ENCODE measurements around the gene FAM3B.

FAM3B gene

GRCh38 chr21:41369105-41369919, 52.7 kb downstream of the FAM3B start:
- H3K4me3 ChIP-seq (replicated peaks in 1 of 2; ENCODE audit: low read depth in 2 of 2, low read length in 2 of 2): no peak overlapping the region
- TF ChIP-seq CTCF (IDR thresholded peaks at IDR 0.05; ENCODE audit: low read depth, low read length): no peak
- DNase-seq (ENCODE audit: low read depth in 2 of 2): peak; percentile 3 to 19

- no peak for TF ChIP-seq CTCF (IDR thresholded peaks at IDR 0.05; ENCODE audit: low read depth, low read length)
- no peak for DNase-seq (ENCODE audit: low read depth in 2 of 2)
Measured at GRCh38 chr21:41369920-41370839, 53.6 kb downstream of the FAM3B start.

GRCh38 chr21:41370840-41371684, 54.5 kb downstream of the FAM3B start:
- no peak for TF ChIP-seq CTCF (IDR thresholded peaks at IDR 0.05; ENCODE audit: low read depth, low read length)
- no peak overlapping the region for H3K4me3 ChIP-seq (replicated peaks in 1 of 2; ENCODE audit: low read depth in 2 of 2, low read length in 2 of 2)
- DNase-seq (ENCODE audit: low read depth in 2 of 2): peak in 1 of 2 donors; percentile 18

More at GRCh38 chr21:41369920-41370839, 53.6 kb downstream of the FAM3B start:
- H3K4me3 ChIP-seq (replicated peaks in 1 of 2; ENCODE audit: low read depth in 2 of 2, low read length in 2 of 2): no peak overlapping the region

- no peak overlapping the region for H3K4me3 ChIP-seq (replicated peaks in 1 of 2; ENCODE audit: low read depth in 2 of 2, low read length in 2 of 2)
- no peak for TF ChIP-seq CTCF (IDR thresholded peaks at IDR 0.05; ENCODE audit: low read depth, low read length)
- no peak for DNase-seq (ENCODE audit: low read depth in 2 of 2)
Measured at GRCh38 chr21:41371685-41372030, 55.1 kb downstream of the FAM3B start.

GRCh38 chr21:41373253-41373652, 56.7 kb downstream of the FAM3B start:
- DNase-seq (ENCODE audit: low read depth in 2 of 2): no peak
- H3K4me3 ChIP-seq (replicated peaks in 1 of 2; ENCODE audit: low read depth in 2 of 2, low read length in 2 of 2): no peak overlapping the region
- no peak for TF ChIP-seq CTCF (IDR thresholded peaks at IDR 0.05; ENCODE audit: low read depth, low read length)

GRCh38 chr21:41373763-41374162, 57.2 kb downstream of the FAM3B start:
- no peak overlapping the region for H3K4me3 ChIP-seq (replicated peaks in 1 of 2; ENCODE audit: low read depth in 2 of 2, low read length in 2 of 2)
- DNase-seq (ENCODE audit: low read depth in 2 of 2): no peak
- TF ChIP-seq CTCF (IDR thresholded peaks at IDR 0.05; ENCODE audit: low read depth, low read length): no peak

All from cardiac fibroblast (primary cell).